HepG2 (cell line): ENCODE data around the gene SLC2A11. TPM values are rescaled to one million over a fixed set of nuclear protein-coding genes. Genes with fewer than 3 reads are reported as not detected.

ENCODE experiments used
- AGO1 ChIP-seq: fragments of 200-400 bp; formaldehyde crosslinking; IDR thresholded peaks from 2 replicates; pipeline ENCODE4 v1.6.1; 2017; ENCODE audit warnings: mild to moderate bottlenecking, low read depth, low read length, moderate library complexity; ENCODE audit not compliant: poor library complexity, severe bottlenecking
- ARHGAP35 ChIP-seq: sonication (generic); formaldehyde crosslinking; IDR thresholded peaks from 2 replicates; pipeline ENCODE4 v1.9.0; 2022; ENCODE audit warnings: mild to moderate bottlenecking, inconsistent platforms, moderate library complexity, missing genetic modification reagents, borderline replicate concordance
- ATF7 ChIP-seq, 2 experiments: fragments of 450-650 bp in 1 of 2; sonication (generic) in 1 of 2; formaldehyde crosslinking in 1 of 2; IDR thresholded peaks; 2 replicates each; pipeline versions ENCODE4 v1.4.0 to v1.6.1; 2016 to 2020; ENCODE audit warnings: antibody characterized with exemption in 1 of 2, mild to moderate bottlenecking in 1 of 2, missing genetic modification reagents in 1 of 2
- HNRNPK ChIP-seq: fragments of 200-400 bp; formaldehyde crosslinking; IDR thresholded peaks from 2 replicates; pipeline ENCODE4 v1.6.1; 2018; ENCODE audit warnings: low read length, low read depth, moderate library complexity, mild to moderate bottlenecking; ENCODE audit not compliant: poor library complexity, severe bottlenecking
- MAZ ChIP-seq, 2 experiments: sonication (generic) in 1 of 2; formaldehyde crosslinking in 1 of 2; IDR thresholded peaks; 2 replicates each; pipeline versions ENCODE4 v1.5.0 to v1.6.1; 2012 to 2020; ENCODE audit warnings: low read depth in 2 of 2, mild to moderate bottlenecking in 2 of 2, borderline replicate concordance in 1 of 2, improper control_type of control experiment in 1 of 2, low read length in 1 of 2, missing genetic modification reagents in 1 of 2, moderate library complexity in 1 of 2
- PAXIP1 ChIP-seq: sonication (generic); formaldehyde crosslinking; conservative IDR thresholded peaks from 2 replicates; pipeline ENCODE4 v1.4.0; 2020; ENCODE audit warnings: mild to moderate bottlenecking, missing genetic modification reagents, moderate library complexity
- PLSCR1 ChIP-seq: sonication (generic); formaldehyde crosslinking; IDR thresholded peaks from 2 replicates; pipeline ENCODE4 v1.5.0; 2020; ENCODE audit warnings: missing genetic modification reagents, mild to moderate bottlenecking, borderline replicate concordance
- TEAD3 ChIP-seq: optimal IDR thresholded peaks from 2 replicates; pipeline ENCODE3; 2016; ENCODE audit warnings: borderline replicate concordance
- TFDP1 ChIP-seq: IDR thresholded peaks from 2 replicates; pipeline ENCODE4 v1.6.1; 2016; ENCODE audit warnings: missing compliant biosample characterization, missing genetic modification reagents, borderline replicate concordance
- ZIK1 ChIP-seq: sonication (generic); formaldehyde crosslinking; IDR thresholded peaks from 2 replicates; pipeline ENCODE4 v1.5.0; 2020; ENCODE audit warnings: mild to moderate bottlenecking, low read depth, missing genetic modification reagents, borderline replicate concordance
- ZNF280D ChIP-seq: sonication (generic); formaldehyde crosslinking; IDR thresholded peaks from 2 replicates; pipeline ENCODE4 v1.5.1; 2020; ENCODE audit warnings: mild to moderate bottlenecking, missing genetic modification reagents
- ZSCAN29 ChIP-seq: sonication (generic); formaldehyde crosslinking; conservative IDR thresholded peaks from 2 replicates; pipeline ENCODE4 v1.4.0; 2020; ENCODE audit warnings: mild to moderate bottlenecking, missing genetic modification reagents
- polyA plus RNA-seq, 8 experiments: library from polyadenylated mRNA; depleted of rRNA in 3 of 8; stranded (reverse) in 7 of 8; unstranded in 1 of 8; fragments of >200 nt; fragmentation: Illumina TruSeq in 4 of 8; extraction: Trizol in 4 of 8; gene quantifications; 2 replicates each; pipeline versions ENCODE4 v1.2.1 to v1.2.3, GENCODE V29; 2011 to 2016; ENCODE audit warnings: low read depth in 4 of 8, missing spikeins in 1 of 8, mixed read lengths in 1 of 8; ENCODE audit not compliant: insufficient read depth in 1 of 8
- total RNA-seq, 5 experiments: library from RNA; depleted of rRNA; stranded (reverse); fragments of >200 nt; fragmentation: Illumina TruSeq; extraction: Trizol; gene quantifications; 2 replicates each; pipeline ENCODE4 v1.2.3, GENCODE V29; 2016; ENCODE audit warnings: low read depth in 1 of 5

Gene SLC2A11
- total and polyA plus RNA-seq, 2 of the 13 experiments (the other 11 are each of a cell fraction or from before 2014, with no cell fraction given), result 15.2 to 15.4 TPM

- TF ChIP-seq PLSCR1 (CRISPR knock-in tag), result no peak
- TF ChIP-seq AGO1, result no peak
- no peak for TF ChIP-seq ATF7 (IDR thresholded peaks at IDR 0.05)
- TF ChIP-seq ATF7 (CRISPR knock-in tag; IDR thresholded peaks at IDR 0.05), result no peak
- TF ChIP-seq TEAD3 (CRISPR knock-in tag), result peak; percentile 29
- no peak for TF ChIP-seq ZSCAN29 (CRISPR knock-in tag)
- TF ChIP-seq MAZ (IDR thresholded peaks at IDR 0.05; ENCODE audit: borderline replicate concordance, low read depth, low read length), result no peak
- TF ChIP-seq MAZ (CRISPR knock-in tag; IDR thresholded peaks at IDR 0.05; ENCODE audit: low read depth), result no peak; the same call in none of the 2 replicates
- no peak for TF ChIP-seq ARHGAP35
- TF ChIP-seq PAXIP1 (CRISPR knock-in tag), result no peak; the same call in none of the 2 replicates
- no peak for TF ChIP-seq ZNF280D (CRISPR knock-in tag)
- TF ChIP-seq TFDP1 (CRISPR knock-in tag), result 0 out of 2 replicates have a peak, but pooled peaks have one; percentile 8
- no peak for TF ChIP-seq ZIK1 (CRISPR knock-in tag)
- peak; percentile 63 for TF ChIP-seq HNRNPK
Measured at GRCh38 chr22:23856721-23857605, 712 bp upstream of the SLC2A11 start (continued).
